HG02610 (cell line): ENCODE data around the gene TPH2.
A peak's percentile ranks its signal among the peaks of the same experiment; 100 is the strongest.

Experiments used
- ATAC-seq: cut with Tn5 transposase; IDR thresholded peaks from one replicate; pipeline ENCODE4 v1.9.1; 2021; ENCODE audit warnings: mild to moderate bottlenecking, moderate library complexity; ENCODE audit not compliant: unreplicated experiment

TPH2 gene

GRCh38 chr12:71958457-71958856, 19.8 kb downstream of the TPH2 start:
- ATAC-seq, result no peak

- no peak for ATAC-seq
Observed at GRCh38 chr12:71958993-71959578, 20.4 kb downstream of the TPH2 start.

- no peak for ATAC-seq
Observed at GRCh38 chr12:71967211-71967610, 28.6 kb downstream of the TPH2 start.

GRCh38 chr12:71969330-71969729, 30.7 kb downstream of the TPH2 start:
- ATAC-seq, result no peak

GRCh38 chr12:71970031-71970430, 31.4 kb downstream of the TPH2 start:
- no peak for ATAC-seq

- ATAC-seq, result no peak
Observed at GRCh38 chr12:71972441-71973074, 33.9 kb downstream of the TPH2 start.

GRCh38 chr12:71973687-71974086, 35.0 kb downstream of the TPH2 start:
- ATAC-seq, result no peak

GRCh38 chr12:71980538-71980937, 41.9 kb downstream of the TPH2 start:
- ATAC-seq, result no peak

GRCh38 chr12:71981149-71981548, 42.5 kb downstream of the TPH2 start:
- no peak for ATAC-seq

- no peak for ATAC-seq
Observed at GRCh38 chr12:71994715-71995114, 56.1 kb downstream of the TPH2 start.

GRCh38 chr12:71999795-72000194, 61.1 kb downstream of the TPH2 start:
- ATAC-seq, result no peak

GRCh38 chr12:72000969-72001648, 62.5 kb downstream of the TPH2 start:
- ATAC-seq, result no peak

- ATAC-seq, result no peak
Observed at GRCh38 chr12:72006766-72007165, 68.1 kb downstream of the TPH2 start.

- ATAC-seq, result no peak
Observed at GRCh38 chr12:72010356-72010755, 71.7 kb downstream of the TPH2 start.

- no peak for ATAC-seq
Observed at GRCh38 chr12:72011374-72011773, 72.7 kb downstream of the TPH2 start.

- ATAC-seq, result no peak
Observed at GRCh38 chr12:72012874-72013273, 74.2 kb downstream of the TPH2 start.

- ATAC-seq, result no peak
Observed at GRCh38 chr12:72015895-72016294, 77.2 kb downstream of the TPH2 start.

GRCh38 chr12:72017054-72017651, 78.5 kb downstream of the TPH2 start:
- ATAC-seq, result peak; percentile 95

GRCh38 chr12:72018036-72018435, 79.4 kb downstream of the TPH2 start:
- ATAC-seq, result no peak

- ATAC-seq, result no peak
Observed at GRCh38 chr12:72024613-72025012, 86.0 kb downstream of the TPH2 start.

- no peak for ATAC-seq
Observed at GRCh38 chr12:72025524-72025923, 86.9 kb downstream of the TPH2 start.

- ATAC-seq, result no peak
Observed at GRCh38 chr12:72028966-72029365, 90.3 kb downstream of the TPH2 start.
